A204.1 (cell line): ENCODE results near the gene HSBP1L1.

Experiments used
- FAIRE-seq: peaks from 2 replicates; lab custom pipeline; 2012; peaks lifted over from hg19 to GRCh38; lab: Jason Lieb, UNC

Gene HSBP1L1

DNA sequence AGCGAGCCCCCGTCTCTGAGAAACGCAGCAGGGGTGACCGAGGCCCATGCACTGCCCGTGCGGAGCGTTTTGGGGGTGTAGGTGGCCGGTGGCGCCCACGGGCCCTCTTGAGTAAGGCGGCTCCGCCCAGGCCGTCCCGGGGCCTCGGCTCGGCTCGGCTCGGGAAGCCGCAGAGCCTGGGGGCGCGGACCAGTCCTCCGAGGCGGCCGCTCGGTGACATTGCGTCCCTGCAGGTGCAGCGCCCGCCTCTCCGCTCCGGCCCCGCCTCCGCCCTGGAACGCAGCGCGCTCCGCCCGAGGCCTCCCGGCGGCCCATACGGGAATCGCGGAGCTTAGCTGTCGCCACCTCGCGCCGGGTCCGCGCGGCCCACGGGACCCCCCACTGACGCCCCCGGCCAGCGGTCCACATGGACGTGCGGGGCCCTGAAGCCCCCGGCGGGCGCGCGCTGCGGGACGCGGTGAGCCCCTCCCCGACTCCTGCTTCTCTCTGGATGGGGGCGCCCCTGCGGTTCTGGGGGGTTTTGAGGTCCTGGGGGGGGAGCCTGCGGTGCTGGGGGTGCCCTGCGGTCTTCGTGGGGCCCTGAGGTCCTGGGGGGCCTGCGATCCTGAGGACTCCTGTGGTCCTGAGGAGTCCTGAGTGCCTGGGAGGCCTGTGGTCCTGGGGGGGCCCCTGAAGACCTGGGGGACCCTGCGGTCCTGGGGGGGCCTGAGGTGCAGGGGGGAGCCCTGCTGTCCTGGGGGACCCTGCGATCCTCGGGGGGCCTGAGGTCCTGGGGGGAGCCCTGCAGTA lies at the start of gene HSBP1L1:
Gene HSBP1L1 (plus strand): TSS at position 314 of the 789 bp plus-strand sequence. CDS start 93 bp downstream, at position 407.
- no peak for FAIRE-seq

DNA sequence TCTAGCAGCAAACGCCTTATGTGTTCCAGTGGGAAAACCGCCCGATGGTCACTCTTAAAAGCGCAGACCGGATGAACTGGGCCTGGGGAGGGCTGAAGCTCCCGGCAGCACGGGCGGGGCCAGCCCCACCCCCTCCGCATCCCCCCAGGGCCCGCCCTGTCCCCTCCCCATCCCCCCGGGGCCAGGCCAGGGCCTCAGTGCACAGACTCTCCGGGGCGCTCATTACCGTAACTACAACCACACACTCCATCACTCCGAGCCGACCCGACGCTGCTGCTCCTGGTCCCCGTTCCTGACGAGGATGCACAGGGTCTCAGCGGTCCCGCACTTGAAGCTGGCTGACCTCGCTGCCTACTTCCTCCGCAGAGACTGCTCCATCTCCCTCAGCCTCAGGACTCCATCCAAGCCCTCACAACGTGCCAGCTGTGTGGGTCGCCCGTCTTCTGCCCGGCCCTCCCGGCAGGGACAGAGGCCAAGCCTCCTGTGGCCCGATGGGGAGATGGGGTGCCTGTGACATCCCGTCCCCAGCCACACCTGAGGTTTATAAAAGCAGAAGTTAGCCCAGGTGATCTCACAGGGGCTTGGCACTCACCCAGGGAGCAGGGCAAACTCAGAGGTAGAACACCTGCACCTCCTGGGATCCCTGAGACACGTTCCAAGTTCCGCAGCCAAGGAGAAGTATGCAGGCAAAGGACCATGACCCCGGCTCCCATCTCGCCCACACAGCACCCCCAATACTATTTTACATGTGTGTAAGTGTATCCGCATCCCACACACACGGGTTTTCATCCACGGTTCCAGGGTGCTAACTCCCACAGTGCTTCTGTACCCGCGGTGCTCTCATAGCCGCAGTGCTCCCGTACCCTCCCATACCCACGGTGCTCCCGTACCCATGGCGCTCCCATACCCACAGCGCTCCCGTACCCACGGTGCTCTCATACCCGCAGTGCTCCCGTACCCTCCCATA lies 49.0 kb upstream of the HSBP1L1 start:
- FAIRE-seq, result no peak

DNA sequence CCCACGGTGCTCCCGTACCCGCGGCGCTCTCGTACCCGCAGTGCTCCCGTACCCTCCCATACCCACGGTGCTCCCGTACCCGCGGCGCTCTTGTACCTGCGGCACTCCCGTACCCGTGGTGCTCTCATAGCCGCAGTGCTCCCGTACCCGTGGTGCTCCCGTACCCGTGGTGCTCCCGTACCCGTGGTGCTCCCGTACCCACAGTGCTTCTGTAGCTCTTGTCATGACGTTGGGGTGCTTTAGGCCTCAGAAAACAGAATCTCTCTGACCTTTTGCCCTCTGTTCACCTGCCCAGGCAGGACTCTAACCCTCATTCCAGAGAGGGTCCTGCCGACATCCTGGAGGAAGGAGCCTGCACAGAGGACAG lies 48.3 kb upstream of the HSBP1L1 start:
- no peak for FAIRE-seq

GRCh38 chr18:79916546-79917168 lies 47.8 kb upstream of the HSBP1L1 start:
- FAIRE-seq, result no peak

GRCh38 chr18:79917169-79917852 lies 47.1 kb upstream of the HSBP1L1 start:
- no peak for FAIRE-seq

- no peak for FAIRE-seq
Measured at GRCh38 chr18:79917853-79918614, 46.4 kb upstream of the HSBP1L1 start.

- no peak for FAIRE-seq
Measured at GRCh38 chr18:79918615-79919011, 45.8 kb upstream of the HSBP1L1 start.

GRCh38 chr18:79919089-79919488 lies 45.4 kb upstream of the HSBP1L1 start:
- no peak for FAIRE-seq

- FAIRE-seq, result no peak
Measured at GRCh38 chr18:79921984-79922965, 42.2 kb upstream of the HSBP1L1 start.

- no peak for FAIRE-seq
Measured at GRCh38 chr18:79922971-79923411, 41.5 kb upstream of the HSBP1L1 start.

DNA sequence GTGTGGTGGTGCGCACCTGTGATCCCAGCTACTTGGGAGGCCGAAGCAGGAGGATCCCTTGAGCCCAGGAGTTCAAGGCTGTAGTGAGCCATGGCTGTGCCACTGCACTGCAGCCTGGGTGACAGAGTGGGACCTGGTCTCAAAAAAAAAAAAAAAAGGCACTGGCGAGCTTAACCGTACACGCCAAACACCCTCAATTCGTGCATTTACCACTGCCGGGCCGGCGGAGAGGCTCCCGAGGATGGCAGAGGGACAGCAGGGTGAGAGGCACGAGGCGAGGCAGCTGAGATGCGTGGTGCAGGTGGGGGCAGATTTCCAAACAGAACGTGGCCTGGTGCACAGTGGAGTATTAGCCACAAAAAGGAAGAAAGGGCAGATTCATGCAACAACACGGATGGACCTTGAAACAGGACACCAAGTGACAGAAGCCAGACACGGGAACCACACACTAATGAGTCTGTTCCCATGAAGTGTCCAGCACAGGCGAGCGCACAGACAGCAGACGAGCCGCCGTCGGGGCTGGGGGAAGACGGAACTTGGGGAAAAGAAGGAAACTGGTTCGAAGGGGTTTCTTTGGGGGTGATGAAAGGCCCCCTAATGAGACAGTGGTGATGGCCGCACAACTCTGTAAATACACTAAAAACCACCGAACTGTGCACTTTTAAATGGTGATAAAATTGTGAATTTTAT lies 40.4 kb upstream of the HSBP1L1 start:
- no peak for FAIRE-seq

DNA sequence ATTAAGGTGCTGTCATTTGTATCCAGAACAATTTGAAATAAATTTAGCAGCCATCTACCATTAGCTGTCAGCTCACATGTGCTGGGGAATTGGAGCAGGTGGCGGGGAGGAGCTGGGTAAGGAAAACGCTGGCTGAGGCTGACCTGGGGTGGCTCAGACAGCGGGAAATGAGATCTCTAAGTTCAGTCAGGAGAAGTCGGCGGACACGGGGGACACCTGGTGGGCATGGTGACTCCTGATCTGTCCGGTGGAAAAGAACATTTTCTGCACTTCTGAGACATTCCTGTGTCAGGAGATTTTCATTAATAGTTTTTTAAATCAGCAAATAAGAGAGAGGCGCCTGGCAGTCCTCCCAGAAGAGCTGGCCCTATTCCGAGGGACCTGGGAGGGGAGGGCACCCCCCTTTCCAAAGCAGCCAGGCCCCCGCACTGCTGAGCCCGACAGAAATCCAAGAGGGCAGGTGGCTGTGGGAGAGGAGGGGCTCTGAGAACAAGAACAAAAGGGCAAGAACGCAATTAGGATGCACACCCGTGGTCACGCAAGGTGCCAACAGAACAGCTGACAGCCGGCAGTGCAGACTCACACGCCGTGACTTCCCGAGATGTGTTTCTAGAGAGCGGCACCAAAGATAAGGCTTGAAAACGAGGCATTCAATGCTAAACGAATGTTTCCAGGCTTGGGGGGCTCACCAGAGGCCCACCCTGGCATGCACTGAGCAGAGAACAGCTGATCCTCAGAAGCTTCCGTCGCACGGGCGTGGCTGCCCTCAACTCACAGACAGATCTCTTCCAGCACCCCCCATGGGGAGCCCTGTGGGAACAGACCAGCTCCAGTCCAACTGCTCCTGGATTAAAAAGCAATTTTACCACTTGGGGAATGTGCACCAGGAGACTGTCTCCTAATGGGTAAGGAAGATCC lies 39.4 kb upstream of the HSBP1L1 start:
- no peak for FAIRE-seq

GRCh38 chr18:79926306-79926705 lies 38.1 kb upstream of the HSBP1L1 start:
- FAIRE-seq, result no peak

GRCh38 chr18:79926715-79927606 lies 37.5 kb upstream of the HSBP1L1 start:
- FAIRE-seq, result no peak

DNA sequence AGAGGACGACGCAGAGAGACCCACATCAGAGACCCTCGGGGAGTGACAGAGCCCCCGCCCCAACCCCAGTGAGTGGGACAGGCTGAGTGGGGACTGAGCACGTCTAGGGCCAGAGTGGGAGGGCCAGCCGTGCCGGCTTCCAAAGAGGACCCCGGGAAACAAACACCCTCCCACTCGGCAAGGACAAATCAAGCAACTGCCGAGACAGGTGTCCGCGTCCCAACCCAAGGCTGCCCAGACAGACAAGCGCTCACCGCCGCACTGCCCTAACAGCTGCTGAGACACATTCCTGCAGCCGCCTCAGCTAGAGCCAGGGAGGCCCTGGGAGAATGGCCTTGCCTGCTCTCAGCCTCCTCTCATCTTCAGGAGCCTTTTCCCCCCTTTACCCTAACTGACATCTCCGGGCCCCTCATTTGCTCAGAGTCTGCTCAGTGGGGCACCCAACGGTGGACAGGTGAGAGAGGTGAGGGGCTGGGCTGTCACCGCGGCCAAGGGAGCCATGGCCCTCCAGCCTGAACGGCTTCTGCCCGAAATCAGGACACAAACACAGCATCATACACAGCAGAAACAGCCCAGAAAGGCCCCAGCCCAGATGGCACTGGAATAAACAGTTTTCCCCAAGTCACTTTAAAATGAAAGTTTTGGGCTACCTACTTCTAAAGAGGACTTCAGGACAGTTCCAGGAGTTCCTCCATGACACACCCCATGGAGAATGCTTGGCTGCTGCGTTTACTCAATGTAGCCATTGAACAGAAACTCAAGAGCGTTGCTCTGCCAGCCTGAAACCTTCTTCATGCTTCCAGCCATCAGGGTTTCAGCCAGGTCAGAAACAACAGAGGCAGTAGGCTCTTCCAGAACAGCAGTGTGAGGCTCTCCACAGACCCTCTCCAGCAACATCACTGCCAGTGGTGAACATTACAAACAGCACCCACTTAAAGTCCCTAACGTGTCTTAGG lies 36.6 kb upstream of the HSBP1L1 start:
- no peak for FAIRE-seq

DNA sequence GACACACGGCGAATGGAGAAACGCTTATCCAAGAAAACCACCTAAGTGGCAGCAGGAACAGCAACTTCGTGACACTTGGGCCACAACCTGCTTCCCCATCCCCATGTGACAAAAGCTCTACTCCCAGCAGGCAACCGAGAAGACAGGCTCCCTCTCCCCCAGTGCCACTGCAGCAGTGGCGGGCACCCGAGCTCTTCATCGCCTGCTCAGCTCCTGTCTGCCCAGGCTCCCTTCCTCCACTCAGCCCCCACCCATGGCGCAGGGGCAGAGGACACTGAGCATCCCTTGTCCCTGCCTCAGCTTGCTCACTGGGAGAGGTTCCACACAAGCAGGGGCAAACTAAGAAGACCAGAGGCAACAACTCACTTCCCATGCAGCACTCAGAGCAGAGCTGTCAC lies 35.9 kb upstream of the HSBP1L1 start:
- FAIRE-seq, result no peak
